Measurements from ENCODE around the gene SERPINA4. TPM values are rescaled to one million over a fixed set of nuclear protein-coding genes. Genes with fewer than 3 reads are reported as not detected.

Gene SERPINA4
- total and polyA plus RNA-seq, 2 of the 13 experiments (the other 11 are each of a cell fraction or from before 2014, with no cell fraction given), result 39.1 to 57.8 TPM

- TF ChIP-seq DMAP1 (CRISPR knock-in tag; IDR thresholded peaks at IDR 0.05), result no peak
- peak; percentile 95 for TF ChIP-seq ZMYM3 (CRISPR knock-in tag; IDR thresholded peaks at IDR 0.05)
- no peak for TF ChIP-seq GABPA (IDR thresholded peaks at IDR 0.05; ENCODE audit: low read depth, low read length)
- no peak for TF ChIP-seq GABPA (CRISPR knock-in tag; IDR thresholded peaks at IDR 0.05; ENCODE audit: low read depth)
- 0 out of 2 replicates have a peak, but pooled peaks have one; percentile 11 for TF ChIP-seq KAT8 (CRISPR knock-in tag; IDR thresholded peaks at IDR 0.05)
- no peak for TF ChIP-seq DMTF1 (CRISPR knock-in tag; IDR thresholded peaks at IDR 0.05)
- no peak for TF ChIP-seq NFE2L2 (IDR thresholded peaks at IDR 0.05; ENCODE audit: low read length)
- TF ChIP-seq ZBTB20 (CRISPR knock-in tag; IDR thresholded peaks at IDR 0.05; ENCODE audit: borderline replicate concordance, low read depth), result no peak
- TF ChIP-seq PRMT3 (CRISPR knock-in tag; IDR thresholded peaks at IDR 0.05; ENCODE audit: borderline replicate concordance, low read depth), result no peak
- TF ChIP-seq ZNF720 (CRISPR knock-in tag; IDR thresholded peaks at IDR 0.05), result no peak
- TF ChIP-seq ZNF672 (CRISPR knock-in tag; IDR thresholded peaks at IDR 0.05), result no peak
- no peak for TF ChIP-seq FOXP1 (IDR thresholded peaks at IDR 0.05)
- no peak for TF ChIP-seq FOXP1 (CRISPR knock-in tag; IDR thresholded peaks at IDR 0.05)
- TF ChIP-seq HMGA1 (CRISPR knock-in tag; conservative IDR thresholded peaks at IDR 0.05), result no peak
- peak; percentile 97 for TF ChIP-seq ZNF768 (CRISPR knock-in tag; IDR thresholded peaks at IDR 0.05)
- TF ChIP-seq BHLHE40 (IDR thresholded peaks at IDR 0.05; ENCODE audit: low read length), result no peak
- no peak for TF ChIP-seq SP2 (CRISPR knock-in tag; IDR thresholded peaks at IDR 0.05)
- no peak for TF ChIP-seq KLF15 (CRISPR knock-in tag; IDR thresholded peaks at IDR 0.05; ENCODE audit: borderline replicate concordance)
- 0 out of 2 replicates have a peak, but pooled peaks have one; percentile 24 for TF ChIP-seq YEATS2 (CRISPR knock-in tag; IDR thresholded peaks at IDR 0.05; ENCODE audit: borderline replicate concordance)
- TF ChIP-seq ZNF547 (CRISPR knock-in tag; IDR thresholded peaks at IDR 0.05), result no peak; the same call in 1 of the 2 replicates
- TF ChIP-seq ERF (CRISPR knock-in tag; IDR thresholded peaks at IDR 0.05), result no peak
- no peak for TF ChIP-seq HNRNPLL (IDR thresholded peaks at IDR 0.05; ENCODE audit: low read depth, low read length, poor library complexity, severe bottlenecking)
- no peak for TF ChIP-seq ZNF709 (CRISPR knock-in tag; IDR thresholded peaks at IDR 0.05)
- TF ChIP-seq FOXP4 (CRISPR knock-in tag; IDR thresholded peaks at IDR 0.05), result no peak
- TF ChIP-seq FOSL1 (CRISPR knock-in tag; IDR thresholded peaks at IDR 0.05; ENCODE audit: borderline replicate concordance), result no peak
- TF ChIP-seq NFE2L1 (CRISPR knock-in tag; IDR thresholded peaks at IDR 0.05; ENCODE audit: borderline replicate concordance), result no peak
- no peak for TF ChIP-seq ZNF619 (CRISPR knock-in tag; IDR thresholded peaks at IDR 0.05)
- no peak for TF ChIP-seq ZNF569 (CRISPR knock-in tag; IDR thresholded peaks at IDR 0.05; ENCODE audit: borderline replicate concordance)
- TF ChIP-seq FOSL2 (CRISPR knock-in tag; IDR thresholded peaks at IDR 0.05), result no peak
Measured at GRCh38 chr14:94560751-94561655, at the start of gene SERPINA4 (continued).

All from HepG2 (cell line).